ENCODE measurements around the gene LGI1. TPM values are rescaled to one million over a fixed set of nuclear protein-coding genes. Genes with fewer than 3 reads are reported as not detected.

The LGI1 gene
- total RNA-seq, 1 donor from 2014 or later: not detected

GRCh38 chr10:93777092-93777491, 19.4 kb downstream of the LGI1 start:
- no peak overlapping the region for H3K27ac ChIP-seq
- DNase-seq (no peak), ATAC-seq (no peak)
- intact Hi-C loops (cut with DNase I): no loop called here
- H3K27me3 ChIP-seq (ENCODE audit: low read depth): no peaks in the 10 kb centered on the region
- H3K36me3 ChIP-seq: no peaks in the 10 kb centered on the region
- TF ChIP-seq CTCF (IDR thresholded peaks at IDR 0.05): no peak
- no peak overlapping the region for H3K4me3 ChIP-seq
- H3K9me3 ChIP-seq: no peaks in the 10 kb centered on the region
- H3K4me1 ChIP-seq: no peaks in the 10 kb centered on the region

- no peaks in the 10 kb centered on the region for H3K4me1 ChIP-seq
- H3K4me3 ChIP-seq: no peak overlapping the region
- H3K36me3 ChIP-seq: no peaks in the 10 kb centered on the region
- ATAC-seq (no peak), DNase-seq (no peak)
- TF ChIP-seq CTCF (IDR thresholded peaks at IDR 0.05): no peak
- intact Hi-C loops (cut with DNase I): no loop called here
- H3K27ac ChIP-seq: no peak overlapping the region
- H3K9me3 ChIP-seq: no peaks in the 10 kb centered on the region
- H3K27me3 ChIP-seq (ENCODE audit: low read depth): no peaks in the 10 kb centered on the region
Measured at GRCh38 chr10:93784059-93784458, 26.3 kb downstream of the LGI1 start.

- Histone ChIP-seq H3K27me3 (ENCODE audit: low read depth) (no peaks in the 10 kb centered on the region), H3K4me3 (no peak overlapping the region), H3K27ac (no peak overlapping the region), H3K9me3 (no peaks in the 10 kb centered on the region), H3K4me1 (no peaks in the 10 kb centered on the region), H3K36me3 (no peaks in the 10 kb centered on the region)
- no peak for ATAC-seq
- no peak for DNase-seq
- TF ChIP-seq CTCF (IDR thresholded peaks at IDR 0.05): no peak
- intact Hi-C loops (cut with DNase I): no loop called here
Measured at GRCh38 chr10:93788413-93789208, 30.9 kb downstream of the LGI1 start.

DNA sequence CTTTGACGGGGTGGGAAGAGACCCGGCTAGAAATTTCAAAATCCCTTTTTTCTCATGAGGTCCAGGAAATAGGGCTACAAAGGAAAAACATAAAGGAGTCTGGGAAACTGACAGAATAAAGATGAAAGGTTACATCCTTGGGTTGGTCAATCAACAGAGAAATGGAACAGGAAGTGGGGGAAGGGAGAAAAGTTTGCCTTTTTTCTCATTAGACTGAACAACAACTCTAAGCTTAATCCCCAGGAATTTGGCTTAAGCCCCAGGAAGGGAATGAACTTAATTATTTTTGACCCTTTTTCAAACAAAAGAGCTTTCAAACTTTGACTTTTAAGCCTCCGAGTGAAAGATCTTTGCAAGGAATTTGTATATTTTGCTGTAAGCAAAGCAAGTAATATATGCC, 32.7 kb downstream of the LGI1 start:
- no peak for TF ChIP-seq CTCF (IDR thresholded peaks at IDR 0.05)

GRCh38 chr10:93796167-93796566, 38.4 kb downstream of the LGI1 start:
- H3K27ac ChIP-seq: no peak overlapping the region
- H3K27me3 ChIP-seq (ENCODE audit: low read depth): no peaks in the 10 kb centered on the region
- intact Hi-C loops (cut with DNase I): no loop called here
- DNase-seq (no peak), ATAC-seq (no peak)
- H3K4me1 ChIP-seq: no peaks in the 10 kb centered on the region
- no peak overlapping the region for H3K4me3 ChIP-seq
- TF ChIP-seq CTCF (IDR thresholded peaks at IDR 0.05): no peak
- no peaks in the 10 kb centered on the region for H3K36me3 ChIP-seq
- no peaks in the 10 kb centered on the region for H3K9me3 ChIP-seq

More for the DNA sequence above, 32.7 kb downstream of the LGI1 start:
- Histone ChIP-seq H3K27me3 (ENCODE audit: low read depth) (no peaks in the 10 kb centered on the region), H3K4me1 (no peaks in the 10 kb centered on the region), H3K9me3 (no peaks in the 10 kb centered on the region), H3K27ac (no peak overlapping the region), H3K36me3 (no peaks in the 10 kb centered on the region), H3K4me3 (no peak overlapping the region)
- no peak for ATAC-seq
- intact Hi-C loops (cut with DNase I): no loop called here
- no peak for DNase-seq
